ENCODE results near the gene FANCC. TPM values are rescaled to one million over a fixed set of nuclear protein-coding genes. Genes with fewer than 3 reads are reported as not detected.
A peak's percentile ranks its signal among the peaks of the same experiment; 100 is the strongest.

FANCC gene
- total RNA-seq, 1 donor from 2014 or later, result 9.3 TPM

DNA sequence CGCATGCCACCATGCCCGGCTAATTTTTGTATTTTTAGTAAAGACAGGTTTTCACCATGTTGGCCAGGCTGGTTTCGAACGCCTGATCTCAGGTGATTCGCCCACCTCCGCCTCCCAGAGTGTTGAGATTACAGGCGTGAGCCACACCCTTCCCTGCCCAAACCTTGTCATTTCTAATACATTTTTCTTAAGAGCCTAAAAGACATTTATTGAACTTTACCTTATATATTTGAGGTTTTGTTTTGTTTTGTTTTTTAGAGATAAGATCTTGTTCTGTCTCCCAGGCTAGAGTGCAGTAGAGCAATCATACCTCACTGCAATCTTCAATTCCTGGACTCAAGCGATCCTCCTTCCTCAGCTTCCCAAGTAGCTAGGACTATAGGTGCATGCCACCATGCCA, 39.8 kb upstream of the FANCC start:
- Mint-ChIP-seq H3K9me3 (ENCODE audit: low read depth) (no peaks in the 10 kb centered on the region), H3K27me3 (ENCODE audit: low read depth) (peaks cover 2% of the 10 kb centered on the region), H3K36me3 (ENCODE audit: low read depth) (peaks cover 2% of the 10 kb centered on the region), H3K4me3 (ENCODE audit: unreplicated experiment) (no peak overlapping the region), H3K27ac (ENCODE audit: unreplicated experiment) (no peak overlapping the region), H3K4me1 (ENCODE audit: low read depth) (no peaks in the 10 kb centered on the region)
- DNase-seq (ENCODE audit: low spot score), result no peak
- TF ChIP-seq, protein P1, sequence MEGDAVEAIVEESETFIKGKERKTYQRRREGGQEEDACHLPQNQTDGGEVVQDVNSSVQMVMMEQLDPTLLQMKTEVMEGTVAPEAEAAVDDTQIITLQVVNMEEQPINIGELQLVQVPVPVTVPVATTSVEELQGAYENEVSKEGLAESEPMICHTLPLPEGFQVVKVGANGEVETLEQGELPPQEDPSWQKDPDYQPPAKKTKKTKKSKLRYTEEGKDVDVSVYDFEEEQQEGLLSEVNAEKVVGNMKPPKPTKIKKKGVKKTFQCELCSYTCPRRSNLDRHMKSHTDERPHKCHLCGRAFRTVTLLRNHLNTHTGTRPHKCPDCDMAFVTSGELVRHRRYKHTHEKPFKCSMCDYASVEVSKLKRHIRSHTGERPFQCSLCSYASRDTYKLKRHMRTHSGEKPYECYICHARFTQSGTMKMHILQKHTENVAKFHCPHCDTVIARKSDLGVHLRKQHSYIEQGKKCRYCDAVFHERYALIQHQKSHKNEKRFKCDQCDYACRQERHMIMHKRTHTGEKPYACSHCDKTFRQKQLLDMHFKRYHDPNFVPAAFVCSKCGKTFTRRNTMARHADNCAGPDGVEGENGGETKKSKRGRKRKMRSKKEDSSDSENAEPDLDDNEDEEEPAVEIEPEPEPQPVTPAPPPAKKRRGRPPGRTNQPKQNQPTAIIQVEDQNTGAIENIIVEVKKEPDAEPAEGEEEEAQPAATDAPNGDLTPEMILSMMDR (IDR thresholded peaks at IDR 0.05), result no peak

DNA sequence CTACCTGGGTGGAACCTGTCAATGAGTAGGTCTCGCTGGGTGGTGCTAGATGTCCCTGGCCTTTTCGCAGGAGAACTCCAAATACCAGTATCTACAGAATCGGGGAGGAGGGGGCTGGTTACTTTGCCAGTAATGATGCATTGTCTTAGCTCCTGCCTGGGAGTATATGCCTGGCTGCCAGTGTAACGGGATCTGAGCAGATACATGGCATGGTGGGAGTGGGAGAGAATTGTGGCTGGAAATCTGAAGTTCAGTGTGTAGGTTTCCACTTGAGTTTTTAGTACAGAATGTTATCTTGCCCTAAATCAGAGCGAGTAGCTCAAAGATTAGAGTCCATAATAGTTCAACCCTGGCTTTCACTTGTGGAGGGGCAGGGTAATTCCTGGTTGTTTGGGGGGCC, 38.0 kb upstream of the FANCC start:
- H3K4me1 Mint-ChIP-seq (ENCODE audit: low read depth), result no peaks in the 10 kb centered on the region

DNA sequence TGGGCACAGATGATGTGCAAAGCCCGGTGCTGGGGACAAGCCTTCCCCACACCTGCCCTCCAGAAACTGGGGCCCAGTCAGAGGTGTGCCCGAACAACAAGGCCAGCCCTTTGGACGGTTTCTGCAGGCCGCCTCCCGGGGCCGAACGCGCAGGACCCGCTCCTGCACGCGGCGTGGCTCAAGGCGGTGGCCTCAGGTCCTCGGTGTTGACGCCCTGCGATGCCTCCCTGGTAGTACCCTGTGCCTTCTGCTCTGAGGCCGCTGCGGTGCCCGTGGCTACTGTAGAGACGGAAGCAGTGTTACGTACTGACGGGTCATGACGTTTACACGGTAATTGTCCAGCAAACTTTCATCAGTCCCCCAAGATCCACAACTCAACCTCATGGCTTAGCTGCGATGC, 33.5 kb upstream of the FANCC start:
- H3K9me3 Mint-ChIP-seq (ENCODE audit: low read depth), result peaks cover 6% of the 10 kb centered on the region

More for the DNA sequence above, 38.0 kb upstream of the FANCC start:
- H3K36me3 Mint-ChIP-seq (ENCODE audit: low read depth), result peaks cover 2% of the 10 kb centered on the region
- DNase-seq (ENCODE audit: low spot score), result no peak
- H3K27me3 Mint-ChIP-seq (ENCODE audit: low read depth), result peaks cover 2% of the 10 kb centered on the region
- no peaks in the 10 kb centered on the region for H3K9me3 Mint-ChIP-seq (ENCODE audit: low read depth)
- H3K27ac Mint-ChIP-seq (ENCODE audit: unreplicated experiment), result no peak overlapping the region
- TF ChIP-seq, protein P1 (IDR thresholded peaks at IDR 0.05), result no peak
- no peak overlapping the region for H3K4me3 Mint-ChIP-seq (ENCODE audit: unreplicated experiment)

DNA sequence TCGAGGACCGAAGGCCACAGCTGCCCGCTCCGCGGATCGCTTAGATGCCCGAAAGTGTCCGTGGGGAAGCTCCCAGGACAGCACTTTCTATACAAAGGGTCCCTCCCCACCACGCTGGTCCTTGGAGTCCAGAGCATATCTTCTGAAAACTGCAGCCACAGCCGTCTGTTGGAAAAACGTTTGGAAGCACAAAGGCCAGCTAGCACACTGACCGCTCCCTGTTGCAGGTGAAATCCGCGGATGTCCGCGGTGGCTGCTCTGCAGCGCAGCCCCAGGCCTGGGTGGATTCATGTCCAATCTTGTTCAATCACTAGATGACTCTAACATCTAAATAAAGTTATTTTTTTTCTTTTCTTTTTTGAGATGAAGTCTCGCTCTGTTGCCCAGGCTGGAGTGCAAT, 32.8 kb upstream of the FANCC start:
- no peak for DNase-seq (ENCODE audit: low spot score)
- Mint-ChIP-seq H3K4me1 (ENCODE audit: low read depth) (no peaks in the 10 kb centered on the region), H3K4me3 (ENCODE audit: unreplicated experiment) (peak overlapping the region; percentile 64), H3K27ac (ENCODE audit: unreplicated experiment) (no peak overlapping the region), H3K9me3 (ENCODE audit: low read depth) (peaks cover 6% of the 10 kb centered on the region), H3K36me3 (ENCODE audit: low read depth) (peaks cover 6% of the 10 kb centered on the region), H3K27me3 (ENCODE audit: low read depth) (peaks cover 8% of the 10 kb centered on the region)
- TF ChIP-seq, protein P1 (IDR thresholded peaks at IDR 0.05), result no peak

More for the DNA sequence above, 33.5 kb upstream of the FANCC start:
- H3K27ac Mint-ChIP-seq (ENCODE audit: unreplicated experiment), result no peak overlapping the region
- H3K36me3 Mint-ChIP-seq (ENCODE audit: low read depth), result peaks cover 7% of the 10 kb centered on the region
- peak; percentile 92 for DNase-seq (ENCODE audit: low spot score)
- H3K4me1 Mint-ChIP-seq (ENCODE audit: low read depth), result no peaks in the 10 kb centered on the region
- H3K27me3 Mint-ChIP-seq (ENCODE audit: low read depth), result peaks cover 8% of the 10 kb centered on the region
- no peak overlapping the region for H3K4me3 Mint-ChIP-seq (ENCODE audit: unreplicated experiment)
- TF ChIP-seq, protein P1 (IDR thresholded peaks at IDR 0.05), result no peak

DNA sequence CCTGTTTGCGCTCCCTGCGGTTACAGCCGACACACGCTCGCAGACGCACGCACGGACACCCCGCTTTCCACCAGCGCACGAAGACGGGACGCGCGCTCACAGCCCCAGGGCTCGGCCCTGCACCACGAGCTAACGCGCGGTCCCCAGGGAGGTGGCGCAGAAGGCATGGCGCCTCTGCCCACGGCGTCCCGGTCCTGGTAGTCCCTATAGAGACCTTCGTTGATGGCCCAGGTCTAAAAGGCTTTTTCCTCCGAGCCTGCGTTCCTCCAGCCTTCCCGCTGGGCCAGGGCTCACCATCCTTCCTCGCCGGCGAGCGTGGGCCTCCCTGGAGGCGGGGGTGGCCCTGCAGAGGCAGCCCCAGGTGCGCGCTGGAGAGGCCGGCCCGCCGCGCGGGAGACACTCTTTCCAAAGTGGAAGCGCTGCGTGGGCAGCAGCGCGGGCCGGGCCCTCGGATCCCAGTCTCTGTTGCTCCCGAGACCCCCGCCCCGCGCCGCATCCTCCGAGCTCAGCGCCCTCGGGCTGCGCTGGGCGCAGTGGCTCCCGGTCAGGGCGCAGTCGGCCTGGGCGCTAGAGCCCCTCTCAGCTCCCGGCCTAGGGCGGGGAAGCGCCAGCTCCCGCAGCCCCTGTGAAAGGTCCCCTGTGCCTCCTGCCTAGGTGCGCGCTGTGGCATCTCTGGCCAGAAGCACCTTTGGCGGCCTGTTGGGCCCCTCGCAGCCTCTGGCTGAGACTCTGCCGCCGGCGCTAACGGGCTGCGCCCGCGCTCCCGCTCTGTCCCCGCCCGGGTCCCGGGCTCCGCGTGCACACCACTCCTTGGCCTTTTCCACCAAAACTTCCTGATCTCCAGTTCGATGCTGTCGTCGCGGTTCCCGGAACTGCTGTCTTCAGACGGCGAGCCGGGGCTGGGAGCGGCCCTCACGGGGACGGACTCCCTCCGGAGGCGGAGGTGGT, 31.9 kb upstream of the FANCC start:
- TF ChIP-seq, protein P1 (IDR thresholded peaks at IDR 0.05), result no peak
- Mint-ChIP-seq H3K4me3 (ENCODE audit: unreplicated experiment) (peak overlapping the region; percentile 64), H3K9me3 (ENCODE audit: low read depth) (peaks cover 6% of the 10 kb centered on the region), H3K27me3 (ENCODE audit: low read depth) (peaks cover 6% of the 10 kb centered on the region), H3K36me3 (ENCODE audit: low read depth) (peaks cover 5% of the 10 kb centered on the region), H3K4me1 (ENCODE audit: low read depth) (no peaks in the 10 kb centered on the region), H3K27ac (ENCODE audit: unreplicated experiment) (no peak overlapping the region)
- no peak for DNase-seq (ENCODE audit: low spot score)
